Measurements from ENCODE around the gene CYP4A11.
"Not testable (repeated sequence)": the region's sequence is repeated elsewhere in the genome, so short reads cannot be mapped to it uniquely, and the experiment has no call there.

DNA sequence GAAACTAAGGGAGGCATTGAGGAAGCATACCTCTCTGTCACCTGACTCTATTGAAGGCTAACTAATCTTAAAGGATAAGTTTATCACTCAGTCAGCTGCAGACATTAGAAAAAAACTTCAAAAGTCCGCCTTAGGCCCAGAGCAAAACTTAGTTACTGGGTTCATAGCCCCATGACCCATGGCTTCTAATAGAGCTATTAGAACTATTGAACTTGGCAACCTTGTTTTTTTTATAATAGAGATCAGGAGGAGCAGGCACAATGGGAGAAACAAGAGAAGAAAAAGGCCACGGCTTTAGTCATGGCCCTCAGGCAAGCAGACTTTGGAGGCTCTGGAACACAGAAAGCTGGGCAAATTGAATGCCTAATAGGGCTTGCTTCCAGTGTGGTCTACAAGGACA is 13.8 kb upstream of the CYP4A11 start:
- TF ChIP-seq, protein P1, sequence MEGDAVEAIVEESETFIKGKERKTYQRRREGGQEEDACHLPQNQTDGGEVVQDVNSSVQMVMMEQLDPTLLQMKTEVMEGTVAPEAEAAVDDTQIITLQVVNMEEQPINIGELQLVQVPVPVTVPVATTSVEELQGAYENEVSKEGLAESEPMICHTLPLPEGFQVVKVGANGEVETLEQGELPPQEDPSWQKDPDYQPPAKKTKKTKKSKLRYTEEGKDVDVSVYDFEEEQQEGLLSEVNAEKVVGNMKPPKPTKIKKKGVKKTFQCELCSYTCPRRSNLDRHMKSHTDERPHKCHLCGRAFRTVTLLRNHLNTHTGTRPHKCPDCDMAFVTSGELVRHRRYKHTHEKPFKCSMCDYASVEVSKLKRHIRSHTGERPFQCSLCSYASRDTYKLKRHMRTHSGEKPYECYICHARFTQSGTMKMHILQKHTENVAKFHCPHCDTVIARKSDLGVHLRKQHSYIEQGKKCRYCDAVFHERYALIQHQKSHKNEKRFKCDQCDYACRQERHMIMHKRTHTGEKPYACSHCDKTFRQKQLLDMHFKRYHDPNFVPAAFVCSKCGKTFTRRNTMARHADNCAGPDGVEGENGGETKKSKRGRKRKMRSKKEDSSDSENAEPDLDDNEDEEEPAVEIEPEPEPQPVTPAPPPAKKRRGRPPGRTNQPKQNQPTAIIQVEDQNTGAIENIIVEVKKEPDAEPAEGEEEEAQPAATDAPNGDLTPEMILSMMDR (IDR thresholded peaks at IDR 0.05), result not testable (repeated sequence)
- not testable (repeated sequence) for TF ChIP-seq POLR2A (IDR thresholded peaks at IDR 0.05)
